Myocyte (in vitro differentiated cells): Measurements from ENCODE around the gene FEV. TPM values are rescaled to one million over a fixed set of nuclear protein-coding genes. Genes with fewer than 3 reads are reported as not detected.

Experiments used
- DNase-seq: peaks from one replicate; pipeline ENCODE4 v3.0.0-alpha.2; 2012; ENCODE audit warnings: low read depth
- total RNA-seq: library from RNA; depleted of rRNA; stranded (reverse); fragments of >200 nt; gene quantifications from 2 replicates; pipeline ENCODE4 v1.2.3, GENCODE V29; 2014

FEV gene
- total RNA-seq, 1 donor from 2014 or later, result not detected

- peak; percentile 79 for DNase-seq
Measured at GRCh38 chr2:218979846-218980734, 4.9 kb downstream of the FEV start.

DNA sequence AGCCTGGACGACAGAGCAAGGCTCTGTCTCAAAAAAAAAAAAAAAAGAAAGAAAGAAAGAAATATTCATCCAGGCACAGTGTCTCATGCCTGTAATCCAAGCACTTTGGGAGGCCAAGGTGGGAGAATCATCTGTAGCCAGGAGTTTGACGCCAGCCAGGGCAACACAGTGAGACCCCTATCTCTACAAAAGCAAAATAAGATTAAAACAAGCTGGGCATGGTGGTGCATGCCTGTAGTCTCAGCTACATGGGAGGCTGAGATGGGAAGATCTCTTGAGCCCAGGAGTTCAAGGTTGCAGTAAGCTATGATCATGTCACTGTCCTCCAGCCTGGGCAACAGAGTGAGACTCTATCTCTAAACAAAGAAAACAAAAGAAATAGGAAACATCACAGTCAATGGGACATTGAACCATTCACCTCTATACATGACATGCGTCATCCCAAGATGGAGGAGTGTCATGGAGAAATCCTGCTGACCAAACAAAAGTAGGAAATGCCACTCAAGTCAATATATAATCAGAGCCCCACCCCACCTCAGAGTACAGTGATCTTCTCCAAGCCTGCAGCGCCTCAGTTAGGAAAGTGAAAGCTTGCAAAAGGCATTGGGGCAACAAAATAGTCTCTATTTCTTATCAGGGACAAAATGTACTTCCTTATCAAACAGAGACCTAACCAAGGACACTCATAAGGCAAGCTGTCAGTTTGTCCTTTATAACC is 9.8 kb downstream of the FEV start:
- DNase-seq, result no peak

DNA sequence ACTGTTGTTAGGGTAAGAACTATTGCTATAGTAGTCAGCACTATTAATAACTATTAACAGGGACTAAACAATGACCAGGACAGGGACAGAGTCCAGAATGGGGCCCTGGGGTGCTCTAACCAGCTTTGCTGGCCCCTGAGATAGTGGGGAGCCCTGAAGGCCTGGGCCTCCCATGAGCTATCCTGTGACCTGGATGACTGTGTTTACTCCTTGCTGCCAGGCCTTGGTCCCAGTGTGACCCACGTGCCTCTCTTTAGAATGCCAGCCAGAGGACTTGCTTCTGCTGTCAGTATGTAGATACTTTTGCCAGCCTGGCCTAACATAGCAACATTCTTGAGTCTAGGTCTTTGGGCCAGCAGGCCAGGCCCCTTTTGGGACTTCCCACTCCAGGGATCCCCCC is 14.1 kb downstream of the FEV start:
- no peak for DNase-seq

GRCh38 chr2:218964041-218964771 is 20.8 kb downstream of the FEV start:
- DNase-seq, result peak; percentile 86

DNA sequence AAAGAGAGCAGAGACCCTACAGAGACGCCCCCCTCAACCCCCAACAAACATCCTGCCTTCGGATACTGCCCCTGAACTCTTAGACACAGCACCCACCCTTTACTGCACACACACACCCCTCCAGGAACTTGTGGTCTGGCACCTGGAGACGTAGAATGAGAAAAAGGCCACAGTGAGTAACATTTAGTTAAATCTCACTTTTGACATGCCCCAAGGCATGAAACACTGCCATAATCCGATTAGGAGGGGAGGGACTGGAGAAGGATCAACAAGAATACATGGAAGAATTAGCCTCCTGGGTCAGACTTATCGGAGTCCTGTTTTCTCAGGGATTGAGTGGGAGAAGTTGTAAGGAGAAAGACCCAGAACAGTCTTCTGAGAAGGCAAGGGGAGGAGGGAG is 21.4 kb downstream of the FEV start:
- no peak for DNase-seq

DNA sequence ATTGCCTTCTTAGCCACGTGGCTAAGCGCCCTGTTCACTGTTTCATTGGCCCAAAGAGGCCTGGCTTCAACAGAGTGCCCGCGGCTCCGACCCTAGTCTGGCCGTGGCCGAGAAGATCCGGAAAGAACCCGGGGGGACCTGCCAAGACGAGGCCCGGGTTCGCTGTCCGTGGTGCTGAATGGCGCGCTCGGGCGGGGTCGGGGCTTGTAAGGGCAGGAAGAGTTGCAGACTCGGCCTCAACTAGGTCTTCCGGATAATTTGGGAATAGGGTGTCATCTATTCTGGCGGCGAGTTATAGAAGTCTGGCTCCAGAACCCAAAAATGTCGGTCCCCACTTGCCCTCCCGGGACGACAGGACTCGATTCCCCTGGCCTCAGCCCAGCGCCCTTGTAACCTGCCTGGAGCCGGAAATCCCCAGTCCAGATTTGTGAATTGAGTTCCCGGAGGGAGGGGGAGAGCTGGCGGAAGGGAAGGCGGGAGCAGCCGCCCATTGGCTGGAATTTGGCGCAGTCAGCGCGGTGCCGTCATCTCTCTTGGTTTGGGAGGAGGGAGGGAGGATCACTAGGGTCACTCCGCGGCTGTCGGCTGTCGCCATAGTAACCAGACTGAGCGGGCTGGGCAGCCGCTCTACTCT is 22.0 kb downstream of the FEV start:
- DNase-seq, result peak; percentile 90

DNA sequence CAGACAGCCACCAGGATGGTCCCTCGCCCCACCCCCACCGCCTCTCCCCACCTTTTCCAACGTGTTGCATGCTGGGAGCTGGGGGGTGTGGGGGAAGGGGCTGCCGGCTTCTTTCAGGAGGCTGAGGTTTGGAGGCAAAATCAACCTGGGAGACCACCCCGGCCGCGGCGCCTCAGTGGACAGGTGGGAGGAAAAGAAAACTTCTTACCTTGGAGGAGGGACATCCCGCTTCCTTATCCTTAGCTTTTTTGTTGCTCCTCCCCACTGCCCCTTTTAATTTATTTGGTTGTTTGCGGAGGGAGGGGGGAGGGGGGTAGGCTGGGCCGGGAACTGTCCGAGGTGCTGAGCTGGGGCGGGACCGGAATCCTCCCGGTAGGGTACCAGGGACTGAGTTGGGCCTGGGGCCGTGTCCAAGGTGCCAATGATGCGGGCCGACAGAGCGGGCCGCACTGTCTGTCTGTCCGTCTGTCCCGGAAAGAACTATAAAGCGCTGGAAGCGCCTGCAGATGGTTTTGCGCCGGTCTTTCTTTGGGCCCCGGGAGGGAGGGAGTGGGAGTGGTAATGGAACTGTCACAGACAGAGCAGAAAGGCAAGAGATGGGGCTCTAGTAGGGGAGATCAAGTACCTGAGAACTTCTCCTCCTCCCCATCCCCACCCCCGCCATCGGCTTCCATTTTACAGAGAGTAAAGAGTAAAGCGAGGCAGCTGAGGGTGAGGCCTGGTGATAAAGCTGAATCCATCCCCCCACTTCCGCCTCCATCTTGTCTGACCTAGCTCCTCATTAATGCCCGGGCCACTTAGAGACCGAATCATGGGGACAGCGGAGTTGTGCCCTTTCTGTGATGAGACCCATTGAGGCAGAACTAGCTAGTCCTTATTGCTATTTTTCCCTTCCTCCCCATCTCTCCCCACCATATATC is 23.1 kb downstream of the FEV start:
- no peak for DNase-seq

DNA sequence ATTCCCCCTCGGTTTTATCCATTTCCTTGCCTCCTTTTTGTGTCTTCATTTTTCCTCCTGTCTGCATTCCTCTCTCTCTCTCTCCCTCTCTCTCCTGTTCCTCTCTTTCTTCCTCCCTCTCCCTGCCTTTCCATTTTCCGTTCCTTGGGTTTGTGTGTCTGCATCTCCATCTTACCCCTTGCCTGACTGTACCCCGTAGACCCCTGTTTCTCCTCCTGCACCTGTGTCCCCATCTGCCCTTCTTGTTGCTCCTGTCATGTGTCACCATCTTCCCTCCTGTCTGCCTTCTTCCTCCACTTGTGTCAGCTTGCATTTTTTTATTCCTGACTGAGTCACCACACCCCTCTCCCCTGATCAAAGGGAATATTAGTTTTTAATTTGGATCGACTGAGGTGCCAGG is 23.8 kb downstream of the FEV start:
- no peak for DNase-seq

GRCh38 chr2:218960309-218961165 is 24.4 kb downstream of the FEV start:
- no peak for DNase-seq

DNA sequence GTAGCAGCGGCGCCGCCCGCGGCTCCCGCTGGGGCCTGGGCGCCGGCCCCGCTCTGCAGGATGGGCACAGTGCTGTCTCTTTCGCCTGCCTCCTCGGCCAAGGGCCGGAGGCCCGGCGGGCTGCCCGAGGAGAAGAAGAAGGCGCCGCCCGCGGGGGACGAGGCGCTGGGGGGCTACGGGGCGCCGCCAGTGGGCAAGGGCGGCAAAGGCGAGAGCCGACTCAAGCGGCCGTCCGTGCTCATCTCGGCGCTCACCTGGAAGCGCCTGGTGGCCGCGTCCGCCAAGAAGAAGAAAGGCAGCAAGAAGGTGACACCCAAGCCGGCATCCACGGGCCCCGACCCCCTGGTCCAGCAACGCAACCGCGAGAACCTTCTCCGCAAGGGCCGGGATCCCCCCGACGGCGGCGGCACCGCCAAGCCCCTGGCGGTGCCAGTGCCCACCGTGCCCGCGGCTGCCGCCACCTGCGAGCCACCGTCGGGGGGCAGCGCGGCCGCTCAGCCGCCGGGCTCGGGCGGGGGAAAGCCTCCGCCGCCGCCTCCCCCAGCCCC is 25.1 kb downstream of the FEV start:
- DNase-seq, result no peak

DNA sequence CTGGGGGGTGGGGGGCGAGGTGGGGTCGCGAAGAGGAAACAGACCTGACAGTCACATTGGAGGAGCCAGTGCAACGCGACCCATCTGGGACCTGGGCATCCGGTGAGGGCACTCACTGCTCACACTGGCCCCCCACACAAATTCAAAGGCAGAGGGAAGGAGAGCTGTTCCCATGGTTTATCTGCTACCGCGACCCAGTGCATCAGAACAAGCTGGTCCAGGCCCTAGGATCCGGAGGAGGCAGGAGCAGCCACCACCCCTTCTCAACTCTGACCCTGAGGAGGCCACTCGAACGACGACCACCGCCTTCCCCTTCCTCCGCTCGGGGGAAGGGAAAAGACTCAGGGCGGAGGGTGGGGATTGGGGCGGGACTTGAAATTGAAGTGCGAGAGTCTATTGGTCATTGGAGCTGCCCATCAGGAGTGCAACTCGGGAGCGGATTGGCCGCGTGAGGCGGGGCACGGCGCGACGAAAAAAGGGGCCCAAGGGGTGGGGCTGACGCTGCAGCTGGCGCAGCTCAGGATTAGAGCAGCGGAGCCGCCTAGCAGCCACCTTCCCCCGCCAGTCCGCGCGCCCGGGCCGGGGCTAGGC is 25.7 kb downstream of the FEV start, which contains the start of gene CDK5R2:
Gene CDK5R2, plus strand, starts transcription at position 526 of the 591 bp plus-strand sequence. CDS start 155 bp downstream, outside the sequence.
- peak; percentile 89 for DNase-seq

DNA sequence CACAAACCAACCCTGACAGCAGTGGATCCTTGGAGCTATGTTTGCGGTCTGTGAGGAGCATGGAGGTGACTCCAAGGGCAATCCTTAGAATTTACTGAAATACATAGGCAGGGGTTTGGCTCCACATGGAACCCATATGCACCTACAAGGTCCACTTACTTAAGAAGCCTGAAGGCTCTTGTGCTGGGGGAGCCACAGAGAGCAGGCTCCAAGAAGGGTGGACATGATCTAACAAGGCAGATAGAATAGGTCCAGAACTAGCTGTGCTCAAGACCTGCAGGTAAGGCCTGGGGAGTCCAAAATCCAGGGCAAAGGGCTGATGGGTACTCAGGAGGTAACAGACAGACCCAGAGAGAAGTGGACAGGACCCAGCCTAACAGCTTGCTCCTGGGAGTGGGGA is 26.7 kb downstream of the FEV start:
- DNase-seq, result no peak

GRCh38 chr2:218957671-218958070 is 27.3 kb downstream of the FEV start:
- DNase-seq, result no peak

GRCh38 chr2:218956039-218956438 is 28.9 kb downstream of the FEV start:
- no peak for DNase-seq

DNA sequence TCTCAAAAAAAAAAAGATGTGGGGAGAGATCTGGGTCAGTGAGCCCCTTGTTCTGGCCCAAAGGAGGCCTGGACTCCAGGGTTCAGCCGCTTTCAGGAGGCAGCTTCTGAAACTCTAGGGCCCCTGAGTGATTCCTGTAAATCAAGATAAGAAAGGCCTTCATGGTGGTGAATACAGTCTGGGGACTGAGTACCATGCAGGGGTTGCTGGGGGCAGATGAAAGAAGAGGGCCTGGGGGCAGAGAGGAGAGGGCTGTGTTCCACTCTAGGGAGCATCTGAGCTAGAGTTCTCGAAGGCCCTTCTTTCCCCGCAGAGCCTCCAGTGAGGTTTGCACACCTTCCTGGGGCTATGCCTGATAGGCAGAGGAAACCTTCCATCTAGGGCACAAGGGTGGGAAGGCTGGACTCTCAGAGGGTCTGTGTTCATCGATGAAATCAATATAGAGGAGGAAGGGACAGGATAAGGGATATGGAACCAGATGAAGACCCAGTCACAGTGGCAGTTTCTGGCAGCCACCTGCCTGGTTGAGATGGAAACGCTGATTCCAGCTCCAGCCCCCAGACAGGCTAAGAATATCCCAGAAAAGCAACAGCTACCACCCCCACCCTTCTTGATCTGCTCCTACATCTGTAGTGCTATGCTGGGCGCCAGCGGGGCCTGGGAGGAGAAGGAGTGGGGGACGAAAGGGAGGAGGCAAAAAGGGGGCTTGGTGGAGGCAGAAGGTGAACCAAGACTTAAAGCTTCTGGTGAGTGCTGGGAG is 30.3 kb downstream of the FEV start:
- DNase-seq, result no peak

GRCh38 chr2:218953366-218953954 is 31.5 kb downstream of the FEV start:
- no peak for DNase-seq

- DNase-seq, result no peak
Measured at GRCh38 chr2:218952160-218952559, 32.8 kb downstream of the FEV start.
